ENCODE measurements around the gene SLC25A34.

GRCh38 chr1:15770313-15770962 lies 34.4 kb downstream of the SLC25A34 start:
- no peak for TF ChIP-seq FOXM1 (CRISPR knock-in tag; IDR thresholded peaks at IDR 0.05)
- TF ChIP-seq NAIF1 (CRISPR knock-in tag; IDR thresholded peaks at IDR 0.05; ENCODE audit: borderline replicate concordance) = no peak
- TF ChIP-seq CTCF (CRISPR knock-in tag; IDR thresholded peaks at IDR 0.05) = no peak
- TF ChIP-seq KIAA2018 (CRISPR knock-in tag; IDR thresholded peaks at IDR 0.05; ENCODE audit: borderline replicate concordance) = no peak
- no peak for TF ChIP-seq ATF3 (CRISPR knock-in tag; IDR thresholded peaks at IDR 0.05)
- TF ChIP-seq AHDC1 (CRISPR knock-in tag; IDR thresholded peaks at IDR 0.05; ENCODE audit: borderline replicate concordance) = no peak
- TF ChIP-seq ZNF609 (CRISPR knock-in tag; IDR thresholded peaks at IDR 0.05; ENCODE audit: borderline replicate concordance) = no peak
- no peak for TF ChIP-seq BHLHE40 (IDR thresholded peaks at IDR 0.05; ENCODE audit: low read length)
- no peak for TF ChIP-seq NKX3-1 (CRISPR knock-in tag; IDR thresholded peaks at IDR 0.05)
- TF ChIP-seq JUNB (CRISPR knock-in tag; IDR thresholded peaks at IDR 0.05; ENCODE audit: borderline replicate concordance) = no peak
- no peak for TF ChIP-seq GABPA (IDR thresholded peaks at IDR 0.05; ENCODE audit: low read depth, low read length)
- TF ChIP-seq GABPA (CRISPR knock-in tag; IDR thresholded peaks at IDR 0.05; ENCODE audit: low read depth) = no peak
- TF ChIP-seq KDM5A (IDR thresholded peaks at IDR 0.05; ENCODE audit: borderline replicate concordance, low read length) = no peak
- no peak for TF ChIP-seq ZNF883 (CRISPR knock-in tag; IDR thresholded peaks at IDR 0.05; ENCODE audit: not compliant biosample characterization)
